ENCODE data around the gene GCLM.
"Not testable (repeated sequence)": the region's sequence is repeated elsewhere in the genome, so short reads cannot be mapped to it uniquely, and the experiment has no call there.

The GCLM gene

GRCh38 chr1:93909146-93910050 is at the start of gene GCLM:
GCLM (minus strand) TSS chr1:93909430; CDS start chr1:93909163, 267 bp downstream.
- TF ChIP-seq CTCF (IDR thresholded peaks at IDR 0.05; ENCODE audit: low read depth, low read length, missing control alignments), result peak; percentile 64
- DNase-seq (ENCODE audit: extremely low read depth, low read depth), result peak; percentile 67
- H3K4me3 ChIP-seq (replicated peaks; ENCODE audit: low read depth, low read length), result peak within 1 kb of the TSS; percentile 72

DNA sequence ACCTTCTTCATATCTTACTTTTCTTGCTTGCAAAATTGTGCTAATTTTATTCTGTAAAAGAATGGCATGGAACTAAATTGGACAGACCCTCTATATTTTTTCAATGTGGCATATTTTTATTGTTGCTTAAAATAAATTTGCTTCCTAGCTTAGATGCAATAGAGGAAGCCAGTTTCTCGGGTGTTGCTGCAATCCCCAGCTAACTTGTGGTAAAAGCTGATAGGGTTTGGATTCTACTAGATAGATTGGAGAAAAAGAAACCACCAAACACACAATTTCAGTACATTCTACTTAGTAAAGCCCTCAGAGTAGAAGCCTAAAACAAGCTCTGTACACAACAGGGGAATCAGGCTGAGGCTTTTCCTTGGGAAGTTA is 49.5 kb upstream of the GCLM start:
- TF ChIP-seq CTCF (IDR thresholded peaks at IDR 0.05; ENCODE audit: low read depth, low read length, missing control alignments), result no peak
- H3K4me3 ChIP-seq (replicated peaks; ENCODE audit: low read depth, low read length), result no peak overlapping the region
- DNase-seq (ENCODE audit: extremely low read depth, low read depth), result no peak

DNA sequence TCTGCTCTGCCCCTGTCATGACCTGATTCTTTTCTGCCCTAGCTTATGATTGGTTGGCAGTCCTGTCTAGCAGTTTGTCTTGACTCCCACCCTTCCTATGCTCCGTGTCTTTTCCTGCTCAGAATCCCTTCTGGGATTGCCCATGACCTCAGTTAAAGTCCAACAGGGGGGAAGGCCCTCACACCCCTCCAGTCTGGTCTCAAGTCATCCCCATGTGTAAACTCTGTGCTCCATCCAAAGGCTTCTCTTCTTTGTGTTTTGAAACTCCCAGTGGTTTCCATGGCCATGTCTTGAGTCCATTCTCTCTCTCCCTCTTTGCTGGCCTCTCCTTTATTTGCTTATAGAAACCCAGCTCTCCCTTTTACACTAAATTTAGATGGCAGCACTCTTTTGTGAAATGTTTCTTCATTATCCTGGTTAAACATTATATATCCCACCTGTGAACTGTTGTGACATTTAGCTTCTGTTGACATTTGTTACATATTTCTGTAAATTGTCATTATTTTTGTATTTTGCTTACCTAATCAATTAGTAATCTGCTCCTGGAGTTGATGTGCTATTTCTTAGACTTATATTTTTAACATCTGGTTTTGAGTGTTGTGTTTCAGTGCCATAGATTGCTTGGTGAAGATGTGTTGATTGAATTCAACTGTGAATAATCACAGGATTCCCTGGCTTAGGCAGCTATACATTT is 48.9 kb upstream of the GCLM start:
- DNase-seq (ENCODE audit: extremely low read depth, low read depth), result no peak
- no peak for TF ChIP-seq CTCF (IDR thresholded peaks at IDR 0.05; ENCODE audit: low read depth, low read length, missing control alignments)
- H3K4me3 ChIP-seq (replicated peaks; ENCODE audit: low read depth, low read length), result no peak overlapping the region

GRCh38 chr1:93955765-93956164 is 46.5 kb upstream of the GCLM start:
- no peak for TF ChIP-seq CTCF (IDR thresholded peaks at IDR 0.05; ENCODE audit: low read depth, low read length, missing control alignments)
- H3K4me3 ChIP-seq (replicated peaks; ENCODE audit: low read depth, low read length), result no peak overlapping the region
- no peak for DNase-seq (ENCODE audit: extremely low read depth, low read depth)

GRCh38 chr1:93947002-93947686 is 37.9 kb upstream of the GCLM start:
- not testable (repeated sequence) for H3K4me3 ChIP-seq (replicated peaks; ENCODE audit: low read depth, low read length); DNase-seq (ENCODE audit: extremely low read depth, low read depth)

DNA sequence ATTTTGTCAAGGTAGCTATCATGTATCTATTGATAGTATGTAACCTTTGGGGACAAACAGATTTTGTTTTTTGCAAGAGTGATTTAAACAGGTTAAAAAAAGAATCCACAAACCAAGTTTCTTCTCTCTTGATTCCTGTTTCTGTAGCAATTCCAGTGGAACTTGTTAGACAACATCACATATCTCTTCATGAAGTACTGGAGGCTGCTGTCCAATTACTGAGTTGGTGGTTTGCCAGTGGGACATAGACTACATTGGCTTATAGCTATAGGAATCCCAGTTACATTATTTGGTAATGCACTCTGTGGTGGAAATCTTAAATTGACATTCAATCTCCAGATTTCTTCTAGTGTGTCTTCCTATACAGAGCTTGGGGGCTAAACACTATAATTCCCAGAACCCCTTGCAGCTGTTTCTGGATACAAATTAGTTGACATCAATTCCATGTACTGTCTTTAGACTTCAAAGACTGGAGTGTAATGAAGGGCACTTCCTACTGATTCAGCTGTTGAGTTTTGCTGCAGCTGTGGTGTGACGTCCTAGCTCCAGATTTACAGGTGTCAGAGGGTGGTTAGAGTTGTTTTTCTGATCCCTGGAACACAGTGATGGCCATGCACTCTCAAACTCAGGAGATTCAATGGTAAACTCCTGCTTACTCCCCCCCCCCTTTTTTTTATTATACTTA is 29.4 kb upstream of the GCLM start:
- H3K4me3 ChIP-seq (replicated peaks; ENCODE audit: low read depth, low read length), result no peak overlapping the region
- DNase-seq (ENCODE audit: extremely low read depth, low read depth), result no peak
- no peak for TF ChIP-seq CTCF (IDR thresholded peaks at IDR 0.05; ENCODE audit: low read depth, low read length, missing control alignments)

Data from HFF-Myc (cell line).